SIG-M5 (cell line): ENCODE measurements around the gene MAG.

Experiments
- DNase-seq: peaks from one replicate; lab custom pipeline; 2025; lab: John Stamatoyannopoulos, UW

The MAG gene

GRCh38 chr19:35265126-35265899 lies 26.6 kb upstream of the MAG start:
- no peak for DNase-seq

- no peak for DNase-seq
Observed at GRCh38 chr19:35265900-35266519, 26.0 kb upstream of the MAG start.

- no peak for DNase-seq
Observed at GRCh38 chr19:35266520-35267352, 25.2 kb upstream of the MAG start.

- no peak for DNase-seq
Observed at GRCh38 chr19:35267353-35267817, 24.6 kb upstream of the MAG start.

- no peak for DNase-seq
Observed at GRCh38 chr19:35267818-35268535, 24.0 kb upstream of the MAG start.

- DNase-seq, result no peak
Observed at GRCh38 chr19:35268536-35269437, 23.2 kb upstream of the MAG start, which contains the start of gene USF2. USF2 (plus strand) TSS chr19:35268962; CDS start chr19:35269102, 140 bp downstream.

- no peak for DNase-seq
Observed at GRCh38 chr19:35269438-35270117, 22.4 kb upstream of the MAG start.

GRCh38 chr19:35270381-35270811 lies 21.6 kb upstream of the MAG start:
- DNase-seq, result no peak

- no peak for DNase-seq
Observed at GRCh38 chr19:35271546-35271945, 20.4 kb upstream of the MAG start.

GRCh38 chr19:35272122-35272719 lies 19.7 kb upstream of the MAG start:
- no peak for DNase-seq

- no peak for DNase-seq
Observed at GRCh38 chr19:35272954-35273649, 18.9 kb upstream of the MAG start.

- no peak for DNase-seq
Observed at GRCh38 chr19:35273686-35274259, 18.2 kb upstream of the MAG start.

- DNase-seq, result no peak
Observed at GRCh38 chr19:35274323-35274722, 17.6 kb upstream of the MAG start.

- no peak for DNase-seq
Observed at GRCh38 chr19:35276706-35277281, 15.2 kb upstream of the MAG start.

GRCh38 chr19:35278578-35279284 lies 13.2 kb upstream of the MAG start:
- no peak for DNase-seq

GRCh38 chr19:35279374-35279773 lies 12.6 kb upstream of the MAG start:
- DNase-seq, result no peak

- DNase-seq, result no peak
Observed at GRCh38 chr19:35279985-35280821, 11.8 kb upstream of the MAG start.
